Retinal pigment epithelial cell (primary cell): ENCODE data around the gene NADK.

ENCODE experiments used
- DNase-seq: peaks from one replicate; pipeline ENCODE4 v3.0.0-alpha.2; 2010; ENCODE audit warnings: low read depth
- H3K4me3 ChIP-seq: 2 replicates; pipeline ENCODE4 v1.5.1; 2011; ENCODE audit warnings: mild to moderate bottlenecking, low read length, control low read depth, moderate library complexity
- TF ChIP-seq, protein P1 (sequence below): conservative IDR thresholded peaks from 2 replicates; pipeline ENCODE4 v1.5.1; 2011; ENCODE audit warnings: low read depth, low read length, control low read depth, inconsistent platforms

Gene NADK

DNA sequence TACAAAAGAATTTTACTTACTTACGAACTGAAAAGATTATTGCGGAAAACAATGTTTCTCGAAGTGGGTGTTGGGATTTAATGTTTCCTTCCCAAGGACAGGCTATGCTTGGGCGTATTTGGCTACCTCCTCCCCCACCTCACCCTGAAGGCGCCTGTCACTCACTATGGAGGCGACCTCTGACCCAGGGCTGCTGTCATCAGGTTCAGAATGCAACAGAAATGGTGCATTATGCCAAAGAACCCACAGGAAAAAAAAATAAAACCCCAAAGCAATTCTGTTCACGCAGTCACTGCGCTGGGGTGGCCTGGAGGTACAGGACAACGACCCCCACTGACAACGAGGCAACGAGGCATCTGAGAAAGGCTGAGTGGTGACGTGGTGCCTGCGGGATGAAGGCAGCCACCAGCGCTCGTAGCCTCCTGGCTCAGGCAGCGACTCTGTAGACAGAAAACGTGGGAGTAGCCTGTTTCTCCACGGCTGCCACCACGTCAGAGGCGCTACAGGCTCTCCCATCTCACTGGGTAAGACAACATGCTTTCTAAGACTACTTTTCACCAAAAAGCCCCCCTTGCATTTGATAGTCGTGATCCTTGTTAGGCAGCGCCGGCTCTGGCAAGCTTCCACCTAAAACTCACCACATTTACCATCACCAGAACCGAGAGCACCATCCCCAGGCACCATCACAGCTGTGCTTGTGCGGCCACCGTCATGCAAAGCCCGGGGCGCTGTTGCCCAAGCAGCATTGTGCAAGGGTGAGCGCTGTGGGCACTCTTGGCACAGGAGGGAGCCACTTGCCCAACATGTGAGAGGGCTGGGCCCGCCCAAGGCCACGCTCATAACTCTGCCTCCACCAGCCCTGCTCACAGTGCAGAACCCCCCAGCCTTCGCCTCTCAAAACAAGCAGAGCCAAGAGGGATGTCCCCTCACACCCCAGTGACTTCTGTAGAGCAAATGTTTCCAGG is 14.3 kb downstream of the NADK start:
- no peak overlapping the region for H3K4me3 ChIP-seq
- no peak for DNase-seq

DNA sequence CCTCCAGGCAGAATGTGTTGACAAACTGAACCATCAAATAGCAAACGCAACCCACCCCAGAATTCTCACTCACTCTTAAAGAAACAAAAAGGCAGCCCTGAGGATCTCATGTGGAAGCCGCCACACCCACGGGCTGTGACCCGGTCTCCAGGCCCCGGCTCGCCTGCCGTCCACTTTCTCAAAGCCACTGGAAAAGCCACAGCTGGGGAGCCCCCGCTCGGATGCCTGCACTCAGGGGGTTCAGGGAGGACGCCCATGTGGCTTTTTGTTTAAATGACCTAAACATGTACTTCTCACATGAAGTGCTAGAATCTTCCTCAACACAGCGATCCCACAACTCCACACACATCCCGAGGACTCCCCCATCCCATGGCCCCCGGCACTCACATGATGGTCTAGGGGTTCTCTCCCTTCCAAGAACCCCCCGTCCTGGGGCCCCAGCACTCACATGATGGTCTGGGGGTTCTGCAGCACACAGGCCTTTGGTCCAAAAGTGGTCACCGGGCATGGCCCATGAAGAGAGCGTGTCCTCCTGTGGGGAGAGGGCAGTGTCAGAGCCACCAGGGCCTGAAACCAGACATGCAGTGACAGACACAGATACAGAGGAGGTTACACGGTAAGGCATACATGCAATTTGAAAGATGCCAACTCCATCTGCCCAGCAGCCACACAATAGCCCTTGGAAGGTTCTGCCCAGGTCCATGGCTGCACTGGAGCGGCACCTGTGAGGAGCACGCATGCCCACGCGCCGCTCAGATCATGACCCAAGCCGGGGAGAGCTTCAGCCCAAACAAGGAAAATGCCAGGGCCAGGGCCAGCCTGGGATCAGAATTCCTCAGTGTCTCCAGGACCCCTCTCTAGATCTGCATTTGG is 16.5 kb downstream of the NADK start:
- TF ChIP-seq, protein P1, sequence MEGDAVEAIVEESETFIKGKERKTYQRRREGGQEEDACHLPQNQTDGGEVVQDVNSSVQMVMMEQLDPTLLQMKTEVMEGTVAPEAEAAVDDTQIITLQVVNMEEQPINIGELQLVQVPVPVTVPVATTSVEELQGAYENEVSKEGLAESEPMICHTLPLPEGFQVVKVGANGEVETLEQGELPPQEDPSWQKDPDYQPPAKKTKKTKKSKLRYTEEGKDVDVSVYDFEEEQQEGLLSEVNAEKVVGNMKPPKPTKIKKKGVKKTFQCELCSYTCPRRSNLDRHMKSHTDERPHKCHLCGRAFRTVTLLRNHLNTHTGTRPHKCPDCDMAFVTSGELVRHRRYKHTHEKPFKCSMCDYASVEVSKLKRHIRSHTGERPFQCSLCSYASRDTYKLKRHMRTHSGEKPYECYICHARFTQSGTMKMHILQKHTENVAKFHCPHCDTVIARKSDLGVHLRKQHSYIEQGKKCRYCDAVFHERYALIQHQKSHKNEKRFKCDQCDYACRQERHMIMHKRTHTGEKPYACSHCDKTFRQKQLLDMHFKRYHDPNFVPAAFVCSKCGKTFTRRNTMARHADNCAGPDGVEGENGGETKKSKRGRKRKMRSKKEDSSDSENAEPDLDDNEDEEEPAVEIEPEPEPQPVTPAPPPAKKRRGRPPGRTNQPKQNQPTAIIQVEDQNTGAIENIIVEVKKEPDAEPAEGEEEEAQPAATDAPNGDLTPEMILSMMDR, result no peak
- H3K4me3 ChIP-seq, result no peak overlapping the region
- DNase-seq, result no peak

More for the DNA sequence above, 14.3 kb downstream of the NADK start:
- TF ChIP-seq, protein P1, result no peak

DNA sequence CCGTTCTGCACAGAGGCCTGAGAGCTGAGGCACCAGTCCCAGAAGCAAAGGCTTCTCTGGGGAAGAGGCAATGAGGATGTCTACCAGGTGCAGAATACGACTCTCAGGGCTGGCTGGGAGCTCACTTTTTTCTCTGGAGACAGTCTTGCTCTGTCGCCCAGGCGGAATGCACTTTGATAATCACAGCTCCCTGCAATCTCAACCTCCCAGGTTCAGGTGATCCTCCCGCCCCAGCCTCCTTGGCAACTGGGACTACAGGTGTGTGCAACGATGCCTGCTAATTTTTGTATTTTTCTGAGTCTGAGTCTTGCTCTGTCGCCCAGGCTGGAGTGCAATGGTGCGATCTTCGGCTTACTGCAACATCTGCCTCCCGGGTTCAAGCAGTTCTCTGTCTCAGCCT is 17.6 kb downstream of the NADK start:
- H3K4me3 ChIP-seq, result no peak overlapping the region
- DNase-seq, result no peak
- TF ChIP-seq, protein P1, result no peak

DNA sequence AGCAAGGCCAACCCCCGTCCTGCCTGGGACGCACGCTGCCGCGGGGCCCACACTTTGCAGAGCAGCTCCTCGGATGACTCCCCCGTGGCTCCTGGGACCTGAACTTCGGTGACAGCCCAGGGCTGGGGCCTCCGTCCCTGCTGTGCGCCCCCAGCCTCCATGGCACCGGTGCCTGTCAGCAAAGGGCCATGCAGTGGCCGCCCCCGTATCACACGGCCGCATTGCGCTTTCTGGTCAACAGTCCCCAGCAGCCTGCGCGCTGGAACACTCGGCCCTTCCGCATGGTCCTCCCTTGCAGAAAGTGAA is 18.0 kb downstream of the NADK start:
- no peak for DNase-seq
- TF ChIP-seq, protein P1, result no peak
- H3K4me3 ChIP-seq, result no peak overlapping the region

DNA sequence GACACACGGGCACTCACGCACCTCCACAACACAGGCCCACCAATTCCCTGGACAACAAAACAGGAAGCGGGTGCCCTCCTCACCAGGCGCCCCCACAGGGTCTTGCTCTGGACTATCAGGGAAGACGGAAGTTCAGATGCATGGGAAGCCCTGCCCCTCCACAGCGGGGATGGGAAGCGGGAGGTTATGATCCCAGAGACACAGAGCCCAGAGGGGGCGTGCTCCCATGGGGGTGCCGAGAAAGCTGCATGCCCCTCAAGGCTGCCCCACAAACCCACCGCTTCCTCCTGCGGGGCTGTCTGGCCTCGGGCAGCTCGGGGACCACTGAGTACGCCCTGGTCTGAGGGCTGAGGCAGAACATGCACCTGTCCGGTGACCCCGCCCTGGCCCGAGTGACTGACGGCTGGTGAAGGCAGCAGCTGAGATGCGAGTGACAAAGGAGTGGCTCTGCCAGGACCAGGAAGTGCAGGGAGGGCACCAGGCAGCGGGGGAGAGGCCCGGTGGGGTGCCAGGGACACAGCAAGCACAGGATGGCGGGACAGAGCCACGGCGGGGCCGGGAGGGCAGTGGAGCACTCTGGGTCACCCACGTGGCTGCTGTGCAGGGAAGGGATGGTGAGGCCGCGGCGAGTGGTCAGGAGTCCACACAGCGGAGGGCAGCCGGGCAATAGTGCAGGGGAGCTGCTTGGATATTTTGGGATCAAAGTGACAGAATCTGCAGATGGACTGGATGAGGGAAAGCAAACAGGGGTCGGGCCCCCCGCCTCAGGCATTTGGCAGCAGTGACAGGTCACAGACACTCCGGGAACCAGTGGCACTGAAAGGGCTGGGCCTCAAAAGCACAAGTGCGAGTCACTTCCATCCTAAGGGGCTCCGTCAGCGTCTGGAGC is 18.6 kb downstream of the NADK start:
- DNase-seq, result no peak
- no peak overlapping the region for H3K4me3 ChIP-seq
- TF ChIP-seq, protein P1, result no peak

DNA sequence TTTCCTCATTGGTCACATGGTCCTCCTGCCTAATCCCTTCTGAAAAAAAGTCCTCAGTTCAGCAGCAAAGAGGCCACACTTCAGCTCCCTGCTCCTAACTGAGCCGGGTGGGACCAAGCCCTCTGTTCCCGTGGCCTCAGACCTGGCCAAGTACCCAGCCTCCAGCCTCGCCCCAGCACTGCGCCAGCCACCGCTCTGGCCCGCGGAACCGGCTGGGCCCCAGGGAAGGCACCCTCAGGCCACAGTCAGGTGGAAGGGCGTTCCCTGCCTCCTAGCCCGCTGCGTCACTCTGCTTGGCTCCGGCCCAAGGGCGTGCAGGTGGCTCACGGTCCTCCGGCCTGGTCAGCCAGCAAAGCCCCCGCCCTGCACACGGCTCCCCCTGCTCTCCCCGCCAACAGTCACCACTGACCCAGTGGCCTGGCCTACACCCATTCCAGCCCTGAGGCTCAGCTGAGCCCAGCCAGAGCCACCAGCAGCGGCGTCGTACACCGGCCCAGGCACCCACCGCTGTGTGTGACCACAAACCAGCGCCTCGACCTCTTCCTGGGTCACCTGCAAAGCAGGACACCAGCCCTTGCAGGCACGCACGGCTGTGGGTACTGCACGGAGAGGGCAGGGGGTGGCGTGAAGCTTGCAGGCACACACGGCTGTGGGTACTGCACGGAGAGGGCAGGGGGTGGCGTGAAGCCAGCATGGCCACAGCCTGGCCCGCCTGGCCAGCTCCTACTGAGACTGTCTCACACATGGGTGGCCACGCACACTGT is 19.4 kb downstream of the NADK start:
- TF ChIP-seq, protein P1, result no peak
- H3K4me3 ChIP-seq, result no peak overlapping the region
- DNase-seq, result peak; percentile 76
